Measurements from ENCODE around the gene ENTPD3.

ENTPD3 gene, protein sequence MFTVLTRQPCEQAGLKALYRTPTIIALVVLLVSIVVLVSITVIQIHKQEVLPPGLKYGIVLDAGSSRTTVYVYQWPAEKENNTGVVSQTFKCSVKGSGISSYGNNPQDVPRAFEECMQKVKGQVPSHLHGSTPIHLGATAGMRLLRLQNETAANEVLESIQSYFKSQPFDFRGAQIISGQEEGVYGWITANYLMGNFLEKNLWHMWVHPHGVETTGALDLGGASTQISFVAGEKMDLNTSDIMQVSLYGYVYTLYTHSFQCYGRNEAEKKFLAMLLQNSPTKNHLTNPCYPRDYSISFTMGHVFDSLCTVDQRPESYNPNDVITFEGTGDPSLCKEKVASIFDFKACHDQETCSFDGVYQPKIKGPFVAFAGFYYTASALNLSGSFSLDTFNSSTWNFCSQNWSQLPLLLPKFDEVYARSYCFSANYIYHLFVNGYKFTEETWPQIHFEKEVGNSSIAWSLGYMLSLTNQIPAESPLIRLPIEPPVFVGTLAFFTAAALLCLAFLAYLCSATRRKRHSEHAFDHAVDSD

DNA sequence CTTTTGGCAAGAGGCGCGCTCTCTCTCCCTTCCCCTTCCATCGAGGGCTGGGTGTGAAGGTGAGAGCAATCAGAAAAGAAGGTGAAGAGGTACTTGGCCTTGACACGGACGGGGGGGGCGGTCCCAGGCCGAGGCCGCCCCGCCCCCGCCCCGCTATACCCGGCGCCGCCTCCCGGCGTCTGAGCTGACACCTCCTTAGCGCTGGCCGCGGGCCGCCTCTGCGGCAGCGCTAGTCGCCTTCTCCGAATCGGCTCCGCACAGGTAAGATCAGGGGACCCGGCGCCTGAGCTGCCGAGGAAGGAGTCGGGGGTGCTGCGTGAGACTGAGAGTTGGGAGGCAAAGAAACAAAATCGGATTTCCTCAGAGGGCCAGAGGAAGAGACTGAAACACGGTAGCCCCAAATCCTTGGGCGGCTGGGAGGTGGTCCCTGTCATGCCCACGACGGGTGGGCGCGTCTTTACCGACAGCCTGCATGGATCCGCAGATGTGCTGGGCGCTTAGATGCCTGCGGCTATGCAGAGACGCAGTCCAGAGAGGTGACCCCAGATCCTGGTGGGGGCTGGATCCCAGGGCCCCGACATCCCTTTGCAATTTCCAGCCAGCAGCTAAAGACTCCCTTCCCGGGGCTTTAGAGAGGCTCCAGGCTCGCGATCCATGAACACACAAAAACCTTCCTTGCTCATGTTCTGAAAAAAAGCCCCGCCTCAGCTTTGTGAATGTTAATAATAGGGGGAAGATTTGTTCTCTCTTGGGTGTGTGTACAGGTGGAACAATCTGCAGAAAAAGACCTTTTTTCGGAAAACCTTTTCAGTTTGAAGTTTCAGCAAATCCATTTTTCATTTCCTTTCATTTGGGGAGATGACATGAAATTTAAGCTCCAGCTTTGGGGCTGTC lies at the start of gene ENTPD3:
Gene ENTPD3, plus strand, starts transcription at position 184 of the 894 bp plus-strand sequence. CDS start 874 bp downstream, outside the sequence.
- no peak within 1 kb of the TSS for H3K27ac Mint-ChIP-seq
- ATAC-seq (peak; percentile 86), DNase-seq (ENCODE audit: low spot score in 2 of 2) (peak in 1 of 2 donors; percentile 51)
- no peaks in the 10 kb centered on the region for H3K9me3 Mint-ChIP-seq
- no peaks in the 10 kb centered on the region for H3K36me3 Mint-ChIP-seq
- peaks cover 9% of the 10 kb centered on the region for H3K4me1 Mint-ChIP-seq
- H3K4me3 Mint-ChIP-seq, result peak within 1 kb of the TSS; percentile 52

DNA sequence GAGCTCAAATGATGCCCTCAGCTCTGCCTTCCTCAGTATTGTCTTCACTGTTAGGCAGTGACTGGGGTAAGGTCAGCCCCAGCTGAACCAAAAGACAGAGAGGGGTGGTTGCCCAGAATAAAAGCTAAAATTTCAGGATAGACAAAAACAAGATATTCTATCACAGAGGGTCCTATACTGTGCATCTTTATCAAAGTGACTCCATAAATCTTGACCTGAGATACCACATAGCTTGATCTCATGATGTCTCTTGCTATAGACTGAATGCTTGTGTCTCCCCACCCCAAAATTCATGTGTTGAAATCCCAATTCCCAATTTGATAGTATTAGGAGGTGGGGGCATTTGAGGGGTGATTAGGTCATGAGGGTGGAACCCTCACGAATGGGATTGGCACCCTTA lies 47.1 kb upstream of the ENTPD3 start:
- no peak overlapping the region for H3K4me3 Mint-ChIP-seq
- H3K9me3 Mint-ChIP-seq, result no peaks in the 10 kb centered on the region
- no peaks in the 10 kb centered on the region for H3K36me3 Mint-ChIP-seq
- no peak overlapping the region for H3K27ac Mint-ChIP-seq
- no peak for DNase-seq (ENCODE audit: low spot score in 2 of 2)
- ATAC-seq, result no peak
- H3K4me1 Mint-ChIP-seq, result peaks cover 20% of the 10 kb centered on the region

DNA sequence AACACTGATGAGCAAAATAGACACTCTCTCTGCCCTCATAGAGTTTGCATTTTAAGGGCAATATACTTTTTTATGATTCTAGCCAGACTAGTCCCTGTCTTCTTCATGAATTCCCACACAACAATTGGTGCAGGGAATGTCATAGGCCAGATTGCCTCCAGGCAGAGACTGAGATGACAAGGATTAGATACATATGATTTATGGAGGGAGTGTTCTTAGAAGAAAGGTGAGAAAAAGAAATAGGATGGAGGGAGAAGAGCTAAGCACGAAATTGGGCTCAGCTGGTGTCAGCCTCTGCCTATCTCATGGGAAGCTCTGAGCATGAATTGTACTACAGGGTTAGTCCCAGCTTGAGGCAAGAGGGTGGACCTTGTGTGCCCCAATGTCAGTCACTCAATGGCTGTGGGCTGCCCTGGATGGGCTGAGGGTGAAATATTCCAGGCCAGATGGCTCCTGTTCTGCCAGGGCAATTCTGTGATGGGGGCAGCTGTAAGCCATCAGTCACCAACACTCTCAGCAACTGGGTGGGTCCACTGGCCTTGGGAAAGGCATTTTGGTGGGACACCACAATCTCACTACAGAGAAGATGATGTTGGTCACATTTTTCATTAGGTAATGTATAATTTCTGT lies 46.3 kb upstream of the ENTPD3 start:
- H3K4me3 Mint-ChIP-seq, result no peak overlapping the region
- H3K36me3 Mint-ChIP-seq, result no peaks in the 10 kb centered on the region
- no peak overlapping the region for H3K27ac Mint-ChIP-seq
- no peaks in the 10 kb centered on the region for H3K9me3 Mint-ChIP-seq
- H3K4me1 Mint-ChIP-seq, result peaks cover 20% of the 10 kb centered on the region
- DNase-seq (ENCODE audit: low spot score in 2 of 2) (no peak), ATAC-seq (no peak)

DNA sequence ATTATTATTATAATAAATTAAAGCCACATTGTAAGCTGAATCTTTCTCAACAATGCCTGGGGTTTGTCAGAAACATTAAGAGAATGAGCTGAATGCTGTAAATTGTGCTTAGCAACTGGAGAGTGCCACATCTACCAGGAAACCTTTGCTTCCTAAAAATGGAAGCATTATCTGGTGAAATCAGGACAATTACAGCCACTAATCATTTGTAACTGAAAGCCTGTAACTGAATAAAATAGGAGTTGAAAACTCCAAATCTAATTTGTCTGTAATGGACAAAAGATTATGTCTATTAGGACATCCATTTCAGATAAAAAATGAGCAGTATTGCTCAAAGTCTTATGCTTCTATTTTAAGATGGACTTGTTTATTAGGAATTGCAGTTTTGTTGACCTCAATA lies 45.3 kb upstream of the ENTPD3 start:
- DNase-seq (ENCODE audit: low spot score in 2 of 2), result no peak
- Mint-ChIP-seq H3K36me3 (no peaks in the 10 kb centered on the region), H3K4me3 (no peak overlapping the region), H3K9me3 (no peaks in the 10 kb centered on the region), H3K4me1 (peaks cover 16% of the 10 kb centered on the region), H3K27ac (no peak overlapping the region)
- no peak for ATAC-seq

DNA sequence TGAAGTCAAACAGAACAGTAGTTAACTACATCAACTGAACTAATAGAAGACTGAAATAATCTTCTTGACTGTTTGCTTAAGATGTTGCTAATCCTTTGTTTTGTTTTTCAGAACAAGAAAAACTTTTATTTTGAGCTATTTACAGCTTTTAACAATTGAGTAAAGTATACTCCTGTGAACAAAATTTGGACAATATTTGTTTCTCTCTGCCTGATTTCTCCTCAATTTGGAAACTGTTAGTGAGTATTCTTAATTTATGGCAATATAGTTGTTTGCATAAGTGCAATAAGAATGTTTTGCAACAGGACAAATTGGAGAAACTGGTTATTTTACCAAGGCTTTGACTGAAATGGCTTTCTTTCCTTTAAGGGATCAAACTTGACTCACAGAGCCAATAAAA lies 36.5 kb upstream of the ENTPD3 start:
- H3K4me3 Mint-ChIP-seq, result no peak overlapping the region
- H3K9me3 Mint-ChIP-seq, result no peaks in the 10 kb centered on the region
- ATAC-seq (no peak), DNase-seq (ENCODE audit: low spot score in 2 of 2) (no peak)
- no peaks in the 10 kb centered on the region for H3K36me3 Mint-ChIP-seq
- H3K27ac Mint-ChIP-seq, result no peak overlapping the region
- H3K4me1 Mint-ChIP-seq, result no peaks in the 10 kb centered on the region

DNA sequence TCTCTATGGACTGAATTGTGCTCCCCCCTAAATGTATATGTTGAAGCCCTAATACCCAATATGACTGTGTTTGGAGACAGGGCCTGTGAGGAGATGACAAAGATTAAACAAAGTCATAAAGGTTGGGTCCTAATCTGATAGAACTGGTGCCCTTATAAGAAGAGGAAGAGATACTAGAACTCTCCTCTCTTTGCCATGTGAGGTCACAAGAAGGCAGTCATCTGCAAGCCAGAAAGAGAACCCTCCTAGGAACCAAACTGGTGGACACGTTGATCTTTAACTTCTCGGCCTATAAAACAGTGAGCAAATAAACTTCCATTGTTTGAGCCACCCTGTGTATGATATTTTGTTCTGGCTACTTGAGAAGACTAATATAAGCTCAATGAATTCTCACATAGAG lies 31.6 kb upstream of the ENTPD3 start:
- no peaks in the 10 kb centered on the region for H3K36me3 Mint-ChIP-seq
- no peak for DNase-seq (ENCODE audit: low spot score in 2 of 2)

DNA sequence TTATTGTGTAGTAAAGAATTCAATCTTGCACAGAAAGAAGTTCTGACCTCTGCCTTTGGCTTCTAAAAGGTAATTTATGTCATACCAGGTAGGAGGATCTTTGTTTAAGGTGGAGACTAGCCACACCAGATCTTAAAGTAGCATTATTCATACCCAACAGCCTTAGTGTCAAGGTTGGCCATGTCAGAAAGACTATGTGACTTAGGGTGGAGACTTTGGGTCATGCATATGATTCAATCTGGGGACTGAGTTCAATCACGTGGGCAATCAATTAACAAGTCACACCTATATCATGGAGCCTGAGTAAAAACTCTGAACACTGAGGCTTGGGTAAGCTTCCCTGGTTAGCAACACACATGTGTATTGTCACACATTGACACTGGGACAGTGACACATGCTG lies 28.5 kb upstream of the ENTPD3 start:
- no peak for DNase-seq (ENCODE audit: low spot score in 2 of 2)
- H3K36me3 Mint-ChIP-seq, result no peaks in the 10 kb centered on the region
- H3K4me3 Mint-ChIP-seq, result no peak overlapping the region
- no peaks in the 10 kb centered on the region for H3K9me3 Mint-ChIP-seq
- H3K4me1 Mint-ChIP-seq, result no peaks in the 10 kb centered on the region
- peak; percentile 47 for ATAC-seq
- no peak overlapping the region for H3K27ac Mint-ChIP-seq

More for the DNA sequence above, 31.6 kb upstream of the ENTPD3 start:
- Mint-ChIP-seq H3K4me1 (no peaks in the 10 kb centered on the region), H3K9me3 (no peaks in the 10 kb centered on the region), H3K4me3 (no peak overlapping the region), H3K27ac (no peak overlapping the region)
- ATAC-seq, result no peak

DNA sequence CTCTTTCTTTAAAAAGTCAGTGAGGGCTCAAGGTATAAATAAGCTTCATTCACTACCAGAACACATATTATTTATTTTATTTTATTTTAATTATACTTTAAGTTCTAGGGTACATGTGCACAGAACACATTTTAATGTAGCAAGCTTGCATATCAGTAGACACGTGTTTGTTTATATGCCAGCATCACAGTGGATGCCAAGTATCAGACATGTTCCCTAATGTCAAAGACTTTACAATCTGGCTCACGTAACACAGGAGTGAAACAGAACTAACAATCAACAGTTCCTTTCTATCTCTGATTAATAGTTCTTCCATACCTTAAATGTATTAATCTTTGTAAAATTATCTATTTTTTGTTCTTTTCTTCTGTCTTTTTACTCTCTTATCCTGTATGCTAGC lies 23.3 kb upstream of the ENTPD3 start:
- Mint-ChIP-seq H3K4me1 (no peaks in the 10 kb centered on the region), H3K36me3 (no peaks in the 10 kb centered on the region), H3K4me3 (no peak overlapping the region), H3K9me3 (no peaks in the 10 kb centered on the region), H3K27ac (no peak overlapping the region)
- ATAC-seq (no peak), DNase-seq (ENCODE audit: low spot score in 2 of 2) (no peak)

DNA sequence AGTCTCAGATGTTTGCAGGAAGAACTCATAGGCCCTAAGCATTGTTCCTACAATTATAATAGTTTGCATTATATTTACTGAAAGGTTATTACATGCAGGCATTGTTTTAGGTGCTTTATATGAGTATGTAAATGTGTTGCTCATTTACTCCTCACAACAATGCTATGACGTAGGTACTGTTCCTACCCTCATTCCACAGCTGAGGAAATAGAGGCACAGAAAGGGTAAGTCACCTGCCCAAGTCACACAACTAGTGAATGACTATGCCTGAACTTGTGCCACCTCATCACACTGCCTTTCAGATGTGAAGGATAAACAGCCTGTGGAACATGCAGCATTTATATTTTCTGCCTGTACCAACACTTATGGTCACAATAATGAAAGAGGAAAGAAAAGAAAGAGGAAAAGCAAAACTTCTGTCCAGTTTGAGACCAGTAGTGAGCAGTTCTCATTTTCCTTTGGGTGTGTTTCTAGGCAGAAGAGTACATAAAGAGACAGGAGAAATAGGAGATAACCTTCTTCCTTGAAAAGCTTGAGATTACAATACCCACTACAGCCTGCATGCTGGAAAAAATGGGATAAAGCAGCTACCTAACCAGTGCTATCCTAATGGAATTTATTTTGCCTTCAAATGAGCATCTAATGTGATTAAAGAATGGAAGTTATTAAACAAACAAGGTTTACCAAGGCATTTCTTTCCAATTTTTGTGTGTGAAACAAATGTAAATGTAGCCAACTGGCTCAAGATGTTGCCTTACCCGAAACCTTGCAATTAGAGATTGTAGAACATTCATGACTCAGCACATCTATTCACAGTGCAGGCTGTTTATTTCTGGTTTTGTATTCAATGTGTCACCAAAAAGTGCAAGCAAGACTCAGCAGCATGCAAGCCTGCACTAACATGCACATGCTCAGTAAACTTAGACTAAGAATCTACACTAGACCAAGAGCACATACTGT lies 20.5 kb upstream of the ENTPD3 start:
- Mint-ChIP-seq H3K27ac (no peak overlapping the region), H3K4me3 (no peak overlapping the region), H3K36me3 (no peaks in the 10 kb centered on the region), H3K4me1 (no peaks in the 10 kb centered on the region), H3K9me3 (peaks cover 3% of the 10 kb centered on the region)
- ATAC-seq (no peak), DNase-seq (ENCODE audit: low spot score in 2 of 2) (no peak)

DNA sequence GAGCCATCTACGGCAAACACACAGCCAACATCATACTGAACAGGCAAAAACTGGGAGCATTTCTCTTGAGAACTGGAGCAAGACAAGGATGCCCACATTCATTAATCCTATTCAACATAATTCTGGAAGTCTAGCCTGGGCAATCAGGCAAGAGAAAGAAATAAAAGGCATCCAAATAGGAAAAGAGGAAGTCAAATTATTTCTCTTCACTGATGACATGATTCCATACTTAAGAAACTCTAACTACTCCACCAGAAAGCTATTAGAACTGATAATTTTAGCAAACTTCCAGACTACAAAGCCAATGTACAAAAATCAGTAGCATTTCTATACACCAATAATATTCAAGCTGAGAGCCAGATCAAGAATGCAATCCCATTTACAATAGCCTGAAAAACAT lies 17.3 kb upstream of the ENTPD3 start:
- DNase-seq (ENCODE audit: low spot score in 2 of 2) (no peak), ATAC-seq (no peak)
- no peak overlapping the region for H3K4me3 Mint-ChIP-seq
- no peak overlapping the region for H3K27ac Mint-ChIP-seq
- H3K4me1 Mint-ChIP-seq, result no peaks in the 10 kb centered on the region
- peaks cover 3% of the 10 kb centered on the region for H3K9me3 Mint-ChIP-seq
- H3K36me3 Mint-ChIP-seq, result no peaks in the 10 kb centered on the region

DNA sequence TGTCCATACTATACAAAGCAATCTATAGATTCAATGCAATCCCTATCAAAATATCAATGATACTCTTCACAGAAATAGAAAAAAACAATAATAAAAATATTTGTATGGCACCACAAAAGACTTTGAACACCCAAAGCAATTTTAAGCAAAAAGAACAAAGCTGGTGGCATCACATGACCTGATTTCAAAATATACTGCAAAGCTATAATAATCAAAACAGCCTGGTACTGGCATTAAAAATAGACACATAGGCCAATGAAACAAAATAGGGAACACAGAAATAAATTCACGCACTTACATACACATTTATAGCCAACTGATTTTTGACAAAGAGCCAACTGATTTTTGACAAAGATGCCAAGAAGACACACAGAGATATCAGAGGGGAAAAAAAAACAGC lies 9.2 kb upstream of the ENTPD3 start:
- H3K27ac Mint-ChIP-seq, result no peak overlapping the region
- DNase-seq (ENCODE audit: low spot score in 2 of 2), result no peak
- ATAC-seq, result no peak
- peaks cover 8% of the 10 kb centered on the region for H3K4me1 Mint-ChIP-seq
- H3K36me3 Mint-ChIP-seq, result no peaks in the 10 kb centered on the region
- no peak overlapping the region for H3K4me3 Mint-ChIP-seq
- H3K9me3 Mint-ChIP-seq, result peaks cover 5% of the 10 kb centered on the region

DNA sequence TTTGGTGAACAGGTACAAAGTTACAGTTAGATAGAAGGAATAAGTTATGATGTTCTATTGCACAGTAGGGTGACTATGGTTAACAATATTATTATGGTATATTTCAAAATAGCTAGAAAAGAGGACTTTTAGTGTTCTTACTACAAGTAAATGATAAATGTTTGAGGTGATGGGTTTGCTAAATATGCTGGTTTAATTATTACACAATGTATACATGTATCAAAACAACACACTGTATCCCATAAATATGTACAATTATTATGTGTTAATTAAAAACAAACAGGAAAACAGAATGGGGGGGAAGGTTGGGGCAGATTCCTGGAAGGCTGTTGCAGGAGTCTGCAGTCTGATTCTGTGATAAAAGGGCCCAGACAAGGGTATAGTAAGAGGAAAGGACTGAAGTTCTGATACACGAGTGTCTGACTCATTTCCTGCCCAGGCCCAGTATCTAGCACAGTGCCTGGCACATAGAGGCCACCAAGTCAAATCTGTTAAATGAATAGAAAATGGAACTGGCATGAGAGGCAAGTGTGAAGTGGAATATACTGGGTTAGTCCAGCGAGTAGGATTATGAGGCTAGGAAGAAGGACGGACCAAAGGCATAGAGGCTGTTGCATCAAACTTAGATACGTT lies 7.2 kb upstream of the ENTPD3 start:
- H3K27ac Mint-ChIP-seq, result no peak overlapping the region
- no peak overlapping the region for H3K4me3 Mint-ChIP-seq
- peaks cover 8% of the 10 kb centered on the region for H3K4me1 Mint-ChIP-seq
- DNase-seq (ENCODE audit: low spot score in 2 of 2), result no peak
- peak; percentile 79 for ATAC-seq
- peaks cover 5% of the 10 kb centered on the region for H3K9me3 Mint-ChIP-seq
- no peaks in the 10 kb centered on the region for H3K36me3 Mint-ChIP-seq

DNA sequence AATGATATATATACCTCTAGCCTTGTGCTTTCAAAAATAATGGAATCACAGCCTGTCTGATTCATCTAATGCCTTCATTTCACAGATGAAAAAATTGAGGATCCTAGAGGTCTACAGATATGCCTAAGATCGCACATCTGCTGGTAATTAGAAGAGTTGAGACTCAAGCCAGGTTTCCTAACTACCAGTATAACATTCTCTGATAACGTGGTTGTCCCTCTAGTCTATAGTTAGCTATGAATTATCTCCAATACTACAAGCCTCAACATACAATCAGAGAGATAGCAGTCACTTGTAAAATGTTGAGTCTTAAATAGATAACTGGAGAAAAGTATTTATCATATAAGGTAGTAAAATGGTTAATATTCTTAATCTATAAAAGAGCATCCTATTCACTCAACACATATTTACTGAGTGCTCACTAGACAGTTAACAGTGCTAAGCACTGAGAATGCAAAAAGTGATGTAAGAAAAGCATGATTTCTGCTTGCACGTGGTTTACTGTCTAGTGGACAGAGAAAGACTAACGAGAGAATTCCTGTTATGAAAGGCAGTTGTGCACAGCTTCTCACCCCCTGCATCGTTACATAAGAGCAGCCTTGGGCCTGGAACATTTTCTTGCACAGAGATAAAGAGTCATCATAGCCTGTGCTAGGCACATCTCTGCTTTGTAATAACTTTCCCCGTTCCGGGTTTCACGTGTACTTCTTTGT lies 4.9 kb upstream of the ENTPD3 start:
- Mint-ChIP-seq H3K27ac (no peak overlapping the region), H3K4me3 (no peak overlapping the region), H3K4me1 (peaks cover 15% of the 10 kb centered on the region), H3K36me3 (no peaks in the 10 kb centered on the region), H3K9me3 (no peaks in the 10 kb centered on the region)
- ATAC-seq (no peak), DNase-seq (ENCODE audit: low spot score in 2 of 2) (no peak)

DNA sequence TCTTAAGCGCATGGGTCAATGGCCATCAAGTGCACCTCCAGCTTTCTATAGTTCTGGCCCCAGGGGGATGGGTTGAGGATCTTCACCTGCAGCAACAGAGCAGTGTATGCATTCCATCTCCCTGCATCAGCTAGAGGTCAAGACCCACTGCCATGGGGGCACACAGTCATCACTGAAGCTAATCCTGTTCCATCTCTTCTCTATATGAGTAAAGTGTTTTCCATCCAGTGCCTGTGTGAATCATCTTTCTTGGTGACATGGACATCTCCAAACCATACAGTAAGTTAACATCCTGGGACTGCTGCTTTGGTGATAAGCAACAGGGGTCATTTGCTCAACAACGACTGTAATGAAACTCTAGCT lies 4.4 kb upstream of the ENTPD3 start:
- Mint-ChIP-seq H3K4me3 (no peak overlapping the region), H3K9me3 (no peaks in the 10 kb centered on the region), H3K36me3 (no peaks in the 10 kb centered on the region), H3K27ac (no peak overlapping the region), H3K4me1 (peaks cover 17% of the 10 kb centered on the region)
- ATAC-seq (no peak), DNase-seq (ENCODE audit: low spot score in 2 of 2) (no peak)

All from stimulated activated effector memory CD8-positive, alpha-beta T cell treated with anti-CD3 and anti-CD28 coated beads, Interleukin-12 subunit alpha, Interleukin-12 subunit beta, amount 100 ng/mL, for 72 hours (primary cell).